Breast epithelium (tissue), 3 donors: ENCODE measurements around the gene ZSWIM6.

Experiments
- CTCF ChIP-seq, 3 donors: fragments of 450-650 bp; IDR thresholded peaks; one replicate each; pipeline ENCODE4 v1.5.1; 2016 to 2017; ENCODE audit warnings: antibody characterized with exemption in 3 of 3, mild to moderate bottlenecking in 3 of 3, moderate library complexity in 3 of 3
- POLR2A ChIP-seq: fragments of 450-650 bp; IDR thresholded peaks from one replicate; pipeline ENCODE4 v1.6.1; 2016; ENCODE audit warnings: antibody characterized with exemption, mild to moderate bottlenecking, moderate library complexity
- POLR2AphosphoS5 ChIP-seq, 3 donors: sonication (generic); formaldehyde crosslinking; IDR thresholded peaks; one replicate each; pipeline ENCODE4 v1.6.1; 2017; ENCODE audit warnings: antibody characterized with exemption in 3 of 3

GRCh38 chr5:61496860-61497259 lies 164.8 kb downstream of the ZSWIM6 start:
- no peak for TF ChIP-seq CTCF (IDR thresholded peaks at IDR 0.05)
- no peak for TF ChIP-seq POLR2A
- TF ChIP-seq POLR2AphosphoS5 (IDR thresholded peaks at IDR 0.05), result no peak
